NCI-H69 (cell line): Measurements from ENCODE around the gene CDC34.

Experiments
- DNase-seq: peaks from one replicate; lab custom pipeline; 2025; lab: John Stamatoyannopoulos, UW

CDC34 gene

DNA sequence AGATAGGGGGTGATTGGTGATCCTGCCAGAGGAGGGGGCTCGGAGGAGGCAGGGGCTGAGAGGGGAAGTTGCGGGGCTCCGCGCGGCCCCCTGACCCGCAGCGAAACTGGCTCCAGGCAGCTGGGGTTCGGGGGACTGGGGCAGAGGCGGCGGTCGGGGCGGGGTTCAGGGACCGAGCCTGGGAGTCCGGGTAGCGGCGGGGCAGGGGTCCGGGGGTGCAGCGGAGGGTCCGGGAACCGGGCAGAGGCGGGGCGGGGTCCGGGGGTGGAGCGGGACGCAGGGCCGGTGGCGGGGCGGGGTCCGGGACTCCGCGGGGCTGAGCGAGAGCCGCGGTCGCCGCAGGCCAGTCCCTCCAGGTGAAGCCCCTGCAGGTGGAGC, 34.1 kb upstream of the CDC34 start:
- DNase-seq = no peak

DNA sequence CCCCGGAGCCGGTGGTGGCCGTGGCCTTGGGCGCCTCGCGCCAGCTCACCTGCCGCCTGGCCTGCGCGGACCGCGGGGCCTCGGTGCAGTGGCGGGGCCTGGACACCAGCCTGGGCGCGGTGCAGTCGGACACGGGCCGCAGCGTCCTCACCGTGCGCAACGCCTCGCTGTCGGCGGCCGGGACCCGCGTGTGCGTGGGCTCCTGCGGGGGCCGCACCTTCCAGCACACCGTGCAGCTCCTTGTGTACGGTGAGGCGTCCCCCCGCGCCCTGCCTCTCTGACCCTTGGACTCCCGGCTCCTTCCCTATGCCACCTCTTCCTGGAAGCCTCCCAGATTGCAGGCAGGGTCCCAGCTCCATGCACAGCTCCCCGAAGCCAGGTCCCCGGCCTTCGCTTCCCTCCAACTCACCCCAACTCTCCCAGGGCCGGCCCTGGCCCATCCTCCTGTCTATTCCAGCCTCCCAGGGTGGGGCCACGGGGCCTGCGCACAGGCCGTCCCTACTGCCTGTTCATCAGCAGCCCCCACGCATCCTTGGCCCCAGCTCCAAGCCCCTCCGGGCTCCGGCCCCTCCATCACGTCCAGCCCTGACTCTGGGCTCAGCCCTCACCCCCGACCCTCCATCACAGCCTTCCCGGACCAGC, 33.6 kb upstream of the CDC34 start:
- DNase-seq = no peak

DNA sequence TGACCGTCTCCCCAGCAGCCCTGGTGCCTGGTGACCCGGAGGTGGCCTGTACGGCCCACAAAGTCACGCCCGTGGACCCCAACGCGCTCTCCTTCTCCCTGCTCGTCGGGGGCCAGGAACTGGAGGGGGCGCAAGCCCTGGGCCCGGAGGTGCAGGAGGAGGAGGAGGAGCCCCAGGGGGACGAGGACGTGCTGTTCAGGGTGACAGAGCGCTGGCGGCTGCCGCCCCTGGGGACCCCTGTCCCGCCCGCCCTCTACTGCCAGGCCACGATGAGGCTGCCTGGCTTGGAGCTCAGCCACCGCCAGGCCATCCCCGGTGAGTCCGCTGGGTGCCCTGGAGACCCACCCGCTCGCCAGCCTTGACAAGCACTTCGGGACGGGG, 33.1 kb upstream of the CDC34 start:
- no peak for DNase-seq

GRCh38 chr19:498977-499623, 32.5 kb upstream of the CDC34 start:
- DNase-seq = no peak

DNA sequence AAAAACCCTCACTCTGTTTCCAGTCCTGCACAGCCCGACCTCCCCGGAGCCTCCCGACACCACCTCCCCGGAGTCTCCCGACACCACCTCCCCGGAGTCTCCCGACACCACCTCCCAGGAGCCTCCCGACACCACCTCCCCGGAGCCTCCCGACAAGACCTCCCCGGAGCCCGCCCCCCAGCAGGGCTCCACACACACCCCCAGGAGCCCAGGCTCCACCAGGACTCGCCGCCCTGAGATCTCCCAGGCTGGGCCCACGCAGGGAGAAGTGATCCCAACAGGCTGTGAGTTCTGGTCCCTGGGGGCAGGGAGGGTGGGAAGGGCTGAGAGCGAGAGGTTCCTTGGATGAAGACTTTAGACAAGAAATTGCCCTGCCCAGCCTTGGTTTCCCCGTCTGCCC, 29.9 kb upstream of the CDC34 start:
- DNase-seq = no peak

- DNase-seq = no peak
Observed at GRCh38 chr19:504616-505015, 26.9 kb upstream of the CDC34 start.

DNA sequence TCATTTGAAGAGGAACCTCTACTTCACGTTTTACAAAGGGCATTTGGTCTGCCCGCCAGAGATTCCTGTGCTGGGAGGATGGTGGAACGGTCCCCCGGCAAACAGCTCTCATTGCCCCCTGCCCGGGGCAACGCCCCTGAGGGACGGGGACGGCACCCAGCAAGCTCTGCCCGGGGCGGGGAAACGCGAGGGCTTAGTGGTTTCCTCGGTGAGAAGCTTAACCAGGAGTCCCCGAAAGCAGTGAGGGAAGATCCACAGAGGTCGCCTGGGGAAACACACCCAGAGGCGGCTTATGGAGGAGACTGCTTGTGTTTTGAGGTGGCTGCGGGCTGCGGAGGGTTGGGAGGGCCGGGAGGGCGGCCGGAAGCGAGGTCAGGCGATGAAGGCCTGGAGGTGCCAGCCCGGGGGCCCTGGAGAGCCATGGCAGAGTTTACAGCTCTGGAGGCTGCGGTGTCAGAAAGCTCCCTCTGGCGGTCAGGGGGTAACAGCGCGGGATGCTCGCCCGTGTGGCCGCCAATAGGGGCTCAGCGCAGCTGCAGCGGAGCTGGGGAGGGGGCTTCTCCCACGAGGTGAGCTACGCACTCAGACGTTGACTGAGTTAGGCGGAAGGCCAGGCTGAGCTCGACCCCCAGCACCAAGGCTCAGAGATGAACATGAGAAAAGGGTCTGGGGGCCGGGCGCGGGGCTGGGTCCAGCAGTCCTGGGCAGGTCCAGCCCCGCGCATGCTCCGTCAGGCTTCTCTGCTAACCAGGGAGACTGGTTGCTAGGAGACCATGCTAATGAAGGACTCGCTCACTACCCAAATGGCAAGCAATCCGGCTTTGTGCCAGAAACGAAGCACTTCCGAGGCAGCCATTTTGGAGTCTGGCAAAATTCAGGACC, 24.9 kb upstream of the CDC34 start:
- peak; percentile 100 for DNase-seq

- DNase-seq = peak; percentile 90
Observed at GRCh38 chr19:507286-508203, 24.0 kb upstream of the CDC34 start, which contains the start of gene TPGS1. Gene TPGS1, plus strand, starts transcription at chr19:507497. Its CDS starts 10 bp downstream, at chr19:507507.

DNA sequence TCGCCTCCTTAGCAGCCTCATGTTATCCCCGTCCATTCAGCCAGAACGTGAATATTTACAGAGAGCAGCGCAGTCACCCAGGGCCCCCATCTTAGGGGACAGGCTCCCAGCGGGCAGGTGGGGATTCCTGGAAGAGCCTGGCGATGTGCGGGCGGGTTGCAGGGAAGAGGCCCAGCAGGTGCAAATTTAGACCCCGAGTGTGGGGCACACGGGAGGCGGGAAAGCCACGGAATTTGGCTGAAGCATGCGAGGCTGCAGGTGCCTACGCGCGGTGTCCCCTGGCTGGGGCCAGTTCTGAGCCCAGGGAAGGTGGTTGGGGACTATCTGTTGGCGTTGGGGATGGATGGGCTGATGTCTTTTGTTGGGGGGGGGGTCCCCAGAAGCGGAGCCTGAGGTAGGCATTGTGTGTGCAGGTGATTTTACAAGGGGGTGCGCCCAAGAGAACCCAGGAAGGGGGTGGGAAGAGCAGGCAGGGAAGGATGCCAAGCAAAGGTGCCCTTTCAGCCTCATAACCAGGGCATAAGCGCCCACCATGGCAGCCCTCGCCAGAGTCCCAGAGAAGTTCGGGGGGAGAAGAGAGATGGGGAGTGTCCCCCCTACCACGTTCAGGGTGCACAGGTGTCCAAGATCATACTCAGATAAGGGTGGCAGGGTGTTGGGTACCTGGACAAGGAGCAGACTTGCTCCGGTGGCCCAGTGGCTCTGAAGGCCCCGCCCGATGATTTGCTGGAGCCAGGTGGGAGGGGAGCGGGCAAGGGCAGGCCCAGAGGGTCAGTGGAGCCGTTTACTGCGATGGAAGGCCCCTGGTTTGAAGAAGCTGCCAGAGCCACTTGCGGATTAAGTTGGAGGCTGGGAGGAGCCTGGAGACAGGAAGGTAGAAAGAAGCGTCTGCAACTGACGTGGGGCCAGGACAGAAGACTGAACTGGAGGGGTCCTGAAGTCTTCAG, 23.1 kb upstream of the CDC34 start:
- peak; percentile 59 for DNase-seq

DNA sequence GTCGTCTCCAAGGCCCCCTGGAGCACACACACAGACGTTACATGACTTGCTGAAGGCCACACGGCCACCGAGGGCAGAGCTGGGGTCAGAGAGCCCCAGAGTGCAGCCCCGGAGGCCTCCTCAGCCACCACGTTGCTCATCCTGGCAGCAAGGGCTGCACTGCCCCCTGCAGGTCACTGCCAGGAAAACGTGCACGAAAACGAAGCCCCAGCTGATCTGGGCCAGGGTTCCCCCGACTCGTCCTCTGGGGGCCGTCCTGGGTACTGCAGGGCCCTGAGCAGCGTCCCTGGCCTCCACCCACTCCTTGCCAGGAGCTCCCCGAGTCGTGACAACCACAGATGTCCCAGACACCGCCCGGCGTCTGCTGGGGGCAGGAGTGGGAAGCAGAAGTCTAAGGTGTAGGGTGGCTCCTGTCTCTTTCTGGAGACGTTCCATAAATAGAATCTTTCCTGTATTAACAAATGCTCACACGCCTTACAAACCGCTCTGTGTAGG, 20.9 kb upstream of the CDC34 start:
- peak; percentile 92 for DNase-seq

DNA sequence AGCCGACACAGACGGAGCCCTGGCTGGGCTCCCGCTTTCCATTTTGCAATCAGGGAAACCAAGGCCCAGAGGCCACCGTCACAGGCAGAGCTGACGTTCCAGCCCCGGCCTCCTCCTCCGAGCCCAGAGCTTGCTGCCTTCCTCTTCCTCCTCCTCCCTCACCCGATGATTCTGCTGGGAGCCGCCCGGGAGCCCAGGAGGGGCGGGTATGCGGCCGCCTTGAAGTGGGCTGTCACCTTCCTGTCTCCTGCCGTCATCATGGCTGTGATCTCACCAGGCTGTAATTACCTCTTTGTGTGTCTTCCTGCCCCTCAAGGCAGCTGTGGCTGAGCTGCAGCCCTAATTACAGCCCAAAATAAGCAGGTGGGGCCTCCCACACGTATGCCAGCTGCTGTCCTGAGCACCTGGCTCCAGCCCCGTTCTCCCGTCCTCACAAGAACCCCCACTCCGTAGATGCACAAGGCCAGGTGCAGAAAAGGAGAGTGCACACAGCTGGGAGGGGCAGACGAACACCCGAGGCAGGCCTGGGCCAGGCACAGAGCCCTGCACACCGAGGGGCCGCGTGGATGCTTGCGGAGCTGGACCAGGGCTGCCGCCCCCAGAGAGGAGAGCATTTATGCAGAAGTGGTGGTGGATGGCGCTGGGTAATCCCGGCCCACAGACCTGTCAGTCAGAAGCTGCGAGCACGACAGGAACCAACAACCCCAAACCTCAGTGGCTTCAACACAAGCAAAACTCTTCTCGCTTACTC, 20.3 kb upstream of the CDC34 start:
- peak; percentile 100 for DNase-seq

DNA sequence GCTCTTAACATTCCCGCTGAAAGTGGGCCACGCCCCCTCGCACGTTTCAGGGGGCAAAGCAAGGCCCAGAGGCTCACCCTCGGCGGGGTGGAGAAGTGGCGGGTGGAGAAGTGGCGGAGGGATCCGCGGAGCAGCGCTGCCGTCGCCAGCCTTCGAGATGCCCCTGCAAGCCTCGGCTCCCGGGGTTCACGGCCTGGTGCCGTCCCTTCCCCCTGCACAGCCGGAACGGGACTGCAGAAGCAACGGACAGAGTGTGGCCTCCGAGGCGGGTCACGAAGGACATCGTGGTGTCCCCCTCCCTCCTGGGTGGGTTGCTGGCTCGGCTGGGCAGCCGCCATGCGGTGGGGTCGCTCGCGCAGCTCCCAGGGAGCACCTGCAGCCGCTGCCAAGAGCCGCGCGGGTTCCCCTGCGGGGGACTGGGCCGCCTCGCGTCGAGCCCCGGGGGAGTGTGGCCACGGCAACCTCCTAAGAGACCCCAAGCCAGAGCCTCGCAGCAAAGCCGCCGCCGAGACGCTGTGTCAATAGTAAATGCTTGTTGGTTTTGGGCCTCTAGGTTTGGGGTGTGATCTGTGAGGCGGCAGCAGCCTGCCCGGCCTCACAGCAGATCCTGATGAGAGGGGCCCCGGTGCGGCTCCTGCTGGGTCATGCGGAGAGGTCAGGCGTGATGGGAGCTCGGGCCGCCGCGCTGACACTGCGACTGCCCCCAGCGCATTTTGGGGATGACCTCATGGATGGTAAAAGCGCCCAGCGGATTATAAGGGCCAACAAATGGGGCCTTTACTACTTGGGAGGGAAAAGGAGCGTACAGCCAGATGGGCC, 18.8 kb upstream of the CDC34 start:
- DNase-seq = peak; percentile 61

- no peak for DNase-seq
Observed at GRCh38 chr19:513368-514165, 18.0 kb upstream of the CDC34 start.

DNA sequence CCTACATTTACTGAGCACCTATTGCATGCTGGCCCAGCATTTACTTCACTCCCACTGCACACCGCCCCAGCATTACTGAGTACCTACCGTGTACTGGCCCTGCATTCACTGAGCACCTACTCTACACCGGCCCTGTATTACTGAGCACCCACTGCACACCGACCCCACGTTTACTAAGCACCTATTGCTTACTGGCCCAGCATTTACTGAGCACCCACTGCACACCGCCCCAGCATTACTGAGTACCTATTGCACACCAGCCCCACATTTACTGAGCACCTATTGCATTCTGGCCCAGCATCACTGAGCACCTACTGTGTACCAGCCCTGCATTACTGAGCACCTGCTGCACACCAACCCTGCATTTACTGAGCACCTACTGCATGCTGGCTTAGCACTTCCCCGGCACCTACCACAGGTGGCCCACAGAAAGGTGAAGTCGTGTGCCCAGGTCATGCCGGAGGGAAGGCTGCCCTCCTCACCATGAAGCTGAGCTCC, 17.3 kb upstream of the CDC34 start:
- DNase-seq = no peak

GRCh38 chr19:517721-518597, 13.6 kb upstream of the CDC34 start:
- no peak for DNase-seq

- no peak for DNase-seq
Observed at GRCh38 chr19:518598-519231, 12.8 kb upstream of the CDC34 start.
